Kidney glomerular epithelial cell (primary cell): Measurements from ENCODE around the gene TNS1.

Experiments
- DNase-seq: peaks from one replicate; lab custom pipeline; 2025; lab: John Stamatoyannopoulos, UW

Gene TNS1

DNA sequence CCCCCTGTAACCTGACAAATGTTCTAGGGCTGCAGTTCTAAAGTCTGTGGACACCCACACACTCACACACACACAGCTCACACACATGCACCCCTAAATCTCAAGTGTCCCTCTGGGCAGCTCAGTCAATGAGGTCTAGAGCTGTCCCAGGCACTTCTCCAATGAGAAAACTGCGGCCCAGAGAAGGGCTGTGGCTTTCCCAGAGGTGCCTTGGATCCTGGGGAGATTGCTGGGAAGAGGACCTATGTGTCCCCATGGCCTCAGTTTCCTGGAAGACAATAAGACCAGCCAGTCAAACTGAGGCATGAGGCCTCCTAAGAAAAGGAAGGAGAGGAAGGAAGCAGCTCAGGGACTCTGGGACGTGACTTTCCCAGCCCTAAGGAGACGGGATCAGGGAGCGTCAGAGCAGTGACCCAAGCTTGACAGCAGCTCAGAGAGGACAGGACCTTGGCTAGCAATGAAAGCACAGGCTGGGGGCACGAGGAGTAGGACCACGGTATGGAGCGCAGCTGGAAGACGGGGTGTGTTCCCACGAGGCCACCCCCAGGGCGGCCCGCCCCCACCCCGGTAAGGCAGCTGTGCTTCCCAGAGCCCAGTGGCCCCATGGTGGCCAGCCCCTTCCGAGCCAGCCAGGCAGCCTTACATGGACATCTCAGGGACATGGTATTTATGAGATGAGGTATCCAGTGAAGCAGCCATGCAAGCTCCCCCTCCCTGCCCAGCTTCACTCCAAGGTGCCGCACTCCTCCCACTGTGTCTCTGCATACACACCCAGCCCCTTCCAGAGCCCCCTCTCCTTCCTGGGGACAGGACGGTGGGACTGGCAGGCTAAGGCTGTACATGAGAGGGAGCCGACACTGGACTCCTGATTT is 46.0 kb downstream of the TNS1 start:
- DNase-seq, result no peak

DNA sequence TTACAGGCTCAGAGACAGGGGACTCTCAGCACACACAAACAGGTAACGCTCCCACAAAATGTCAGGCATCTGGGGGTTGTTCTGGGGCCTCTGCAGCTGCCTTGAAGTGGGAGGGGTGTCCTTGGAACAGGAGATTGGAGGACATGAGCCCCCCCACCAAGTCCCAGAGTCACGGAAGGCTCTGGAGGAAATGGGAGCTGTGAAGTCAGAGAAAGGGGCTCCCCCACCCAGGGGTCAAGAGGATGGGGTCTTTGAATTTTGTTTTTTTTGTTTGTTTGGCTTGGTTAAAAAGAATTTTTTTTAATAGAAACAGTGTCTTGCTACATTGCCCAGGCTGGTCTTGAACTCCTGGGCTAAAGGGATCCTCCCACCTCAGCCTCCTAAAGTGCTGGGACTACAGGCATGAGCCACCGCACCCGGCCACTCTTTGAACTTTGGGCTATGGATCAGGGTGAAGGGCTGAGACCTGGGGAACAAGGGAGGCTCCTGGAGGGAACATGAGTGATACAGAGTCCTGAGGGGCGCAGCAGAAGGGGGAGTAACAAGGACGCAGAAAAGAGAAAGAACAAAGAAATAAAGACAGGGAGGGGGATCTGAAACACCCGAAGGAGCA is 46.8 kb downstream of the TNS1 start:
- DNase-seq, result no peak

DNA sequence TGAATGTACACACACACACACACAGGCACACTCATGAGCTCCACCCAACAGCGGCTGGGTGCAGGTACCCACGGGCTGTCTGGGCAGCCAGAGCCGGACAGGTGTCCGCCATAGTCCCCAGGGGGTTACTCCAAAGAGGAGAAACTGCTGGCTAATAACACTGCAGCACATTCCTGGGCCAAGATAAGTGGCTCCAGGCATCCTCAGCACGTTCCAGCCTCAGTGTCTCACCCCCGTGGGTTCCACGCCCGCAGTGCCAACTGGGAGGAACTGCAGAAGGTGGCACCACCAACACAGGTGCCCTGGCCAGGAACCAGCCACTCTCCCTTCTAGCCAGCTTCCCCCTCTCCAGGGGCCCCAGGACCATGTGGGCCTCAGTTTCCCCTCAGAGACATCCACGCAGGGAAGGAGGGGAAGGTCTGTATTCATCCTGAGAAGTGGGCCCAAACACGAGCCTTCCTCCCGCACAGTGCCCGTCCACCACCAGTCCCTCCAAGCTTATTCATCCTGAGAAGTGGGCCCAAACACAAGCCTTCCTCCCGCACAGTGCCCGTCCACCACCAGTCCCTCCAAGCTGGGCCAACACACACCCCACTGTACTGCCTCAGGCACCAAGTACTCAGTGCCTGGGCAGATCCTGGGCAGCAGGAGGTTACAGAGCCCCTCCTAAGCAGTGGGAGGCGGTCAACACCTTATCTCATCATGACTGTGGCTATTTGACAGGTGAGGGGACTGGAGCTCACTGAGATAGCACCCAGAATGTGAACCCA is 47.6 kb downstream of the TNS1 start:
- no peak for DNase-seq

DNA sequence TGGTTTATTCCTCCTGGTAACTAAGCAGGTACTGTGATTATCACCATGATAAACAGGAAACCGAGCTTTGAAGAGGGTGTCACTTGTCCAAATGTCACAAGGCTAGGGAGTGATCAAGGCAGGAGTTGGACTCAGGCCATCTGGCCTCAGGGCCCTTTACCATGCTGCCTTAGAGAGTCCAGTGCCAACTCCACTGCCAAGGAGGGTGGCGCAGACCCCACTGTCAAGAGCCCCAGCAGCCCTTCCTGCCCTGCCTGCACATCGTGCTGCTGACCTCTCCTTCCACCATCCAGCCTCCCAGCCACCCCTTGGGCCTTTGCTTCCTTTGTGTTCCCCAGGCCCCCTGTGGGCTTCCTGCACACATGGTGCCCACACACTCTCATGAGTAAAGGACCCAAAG is 48.3 kb downstream of the TNS1 start:
- no peak for DNase-seq

DNA sequence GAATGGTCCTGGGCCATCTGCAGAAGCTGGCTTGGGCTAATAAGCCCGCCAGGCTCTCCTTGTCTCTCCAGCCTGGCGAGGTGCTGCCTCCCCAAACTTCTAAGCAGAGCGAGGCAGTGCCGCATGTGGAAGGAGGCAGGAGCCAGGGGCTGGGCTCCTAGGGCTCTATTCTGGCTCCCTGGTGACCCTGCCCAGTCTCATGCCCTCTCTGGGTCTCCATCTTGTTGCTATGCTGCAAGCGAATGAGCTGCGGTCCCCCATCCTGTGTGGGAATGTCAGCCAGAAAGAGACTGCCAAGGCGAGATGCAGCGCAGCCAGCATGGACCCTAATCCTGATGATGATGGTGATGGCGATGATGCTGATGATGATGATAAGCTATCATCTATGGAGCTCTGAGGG is 48.7 kb downstream of the TNS1 start:
- DNase-seq, result no peak

DNA sequence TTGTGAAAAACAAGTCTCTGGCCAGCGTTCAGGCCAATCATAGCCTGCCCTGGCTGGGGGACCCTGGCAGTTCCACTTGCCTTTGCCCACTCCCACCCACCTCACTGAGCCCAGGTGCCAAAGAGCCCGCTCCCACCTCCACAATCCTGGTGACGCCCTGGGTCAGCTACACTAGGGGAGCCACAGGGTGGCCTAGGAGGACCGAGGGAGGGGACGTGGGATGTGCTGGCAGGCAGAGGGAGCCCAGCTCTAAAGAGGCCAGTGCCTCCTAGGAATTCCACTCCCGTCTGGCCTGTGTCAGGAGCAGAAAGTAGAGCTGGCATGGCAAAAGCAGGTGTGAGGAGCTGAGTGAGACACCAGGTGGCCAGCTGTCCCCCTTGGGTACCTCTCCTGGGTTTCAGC is 49.3 kb downstream of the TNS1 start:
- peak; percentile 53 for DNase-seq

DNA sequence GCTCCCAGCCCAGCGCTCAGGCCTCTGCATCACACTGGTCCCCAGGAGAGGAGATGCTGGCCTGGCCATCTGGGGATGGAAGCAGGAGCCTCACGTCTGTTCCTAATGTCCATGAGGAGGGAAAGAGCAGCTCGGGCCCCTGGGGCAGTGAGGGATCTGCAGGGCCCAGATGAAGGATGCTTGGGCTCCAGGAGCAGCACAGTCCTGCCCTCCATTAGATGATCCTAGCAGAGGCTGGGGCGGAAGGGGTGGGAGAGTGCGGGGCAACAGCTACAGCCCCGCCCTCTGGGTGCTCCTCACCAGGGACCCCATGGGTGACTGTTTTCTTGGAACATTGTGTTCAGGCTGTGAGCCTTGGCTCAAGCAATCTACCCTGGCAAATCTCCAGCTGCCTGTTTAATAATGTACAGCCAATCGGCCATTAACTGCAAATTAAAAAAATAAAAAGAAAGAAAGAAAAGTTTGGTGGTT is 49.7 kb downstream of the TNS1 start:
- DNase-seq, result peak; percentile 30

DNA sequence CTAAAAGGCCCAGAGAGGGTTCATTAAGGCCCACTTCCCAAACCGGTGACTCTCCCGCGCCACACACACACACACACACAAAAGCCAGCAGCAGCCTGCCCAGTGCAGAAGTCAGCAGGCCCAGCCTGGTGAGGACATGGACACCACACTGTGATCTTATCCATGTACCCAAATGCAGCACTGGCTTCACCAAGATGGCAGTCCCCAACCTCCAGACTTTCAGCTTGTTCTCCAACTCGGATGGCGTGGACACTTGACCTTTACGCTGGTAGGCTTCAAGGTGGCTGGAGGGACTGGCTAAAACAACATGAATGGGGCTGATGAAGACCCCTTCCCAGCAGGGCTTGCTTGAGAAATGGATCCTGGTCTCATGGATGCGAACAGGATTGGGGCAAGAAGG is 50.4 kb downstream of the TNS1 start:
- DNase-seq, result no peak

DNA sequence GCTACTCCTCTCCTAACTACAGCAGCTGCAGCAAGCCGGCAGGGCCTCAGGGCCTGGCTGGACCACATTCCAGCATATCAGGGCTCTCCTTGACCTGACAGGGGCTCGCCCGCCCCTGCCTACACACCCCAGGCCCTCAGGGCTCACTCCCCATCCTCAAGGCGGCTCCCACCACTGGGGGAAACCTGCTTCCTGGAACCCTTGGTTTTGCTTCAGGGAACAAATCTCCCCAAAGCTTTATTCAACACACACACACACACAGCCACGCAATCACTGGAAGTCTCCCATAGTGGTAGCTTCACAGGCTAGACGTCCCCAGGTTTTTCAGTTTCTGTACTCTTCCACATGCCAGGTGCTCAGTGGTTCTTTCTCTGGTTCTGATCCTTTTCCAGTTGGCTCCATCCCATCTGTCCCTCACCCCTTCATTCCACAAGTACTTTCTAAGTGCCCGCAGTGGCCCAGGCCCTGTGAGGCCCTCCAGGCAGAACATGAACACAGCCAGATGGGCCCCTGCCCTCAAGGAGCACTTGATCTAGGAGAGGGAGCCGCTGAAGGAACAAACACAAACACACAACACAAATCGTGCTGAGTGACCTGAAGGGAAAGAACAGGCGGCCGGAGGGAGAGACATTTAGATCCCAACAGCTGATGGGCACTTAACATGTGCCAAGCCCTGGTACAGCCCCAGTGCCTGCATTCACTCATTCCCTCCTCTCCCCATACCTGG is 51.1 kb downstream of the TNS1 start:
- DNase-seq, result no peak

DNA sequence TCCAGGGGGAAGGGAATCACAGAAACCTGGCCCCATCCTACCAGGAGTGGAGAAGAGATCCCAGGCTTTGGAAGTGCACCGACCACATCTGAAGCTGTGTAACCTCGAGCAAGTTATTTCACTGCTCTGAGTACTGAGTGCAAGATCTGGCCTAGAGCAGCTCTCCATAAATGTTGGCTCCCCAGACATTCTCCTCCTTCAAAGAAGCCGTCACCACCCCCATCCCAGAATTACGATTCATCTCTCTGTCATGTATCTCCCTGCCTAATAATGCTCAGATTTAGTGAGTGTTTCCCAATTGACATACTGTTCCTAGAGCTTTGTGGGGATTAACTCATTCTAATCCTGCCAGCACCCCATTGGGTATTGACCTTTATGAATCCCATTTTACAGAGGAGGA is 51.7 kb downstream of the TNS1 start:
- no peak for DNase-seq

DNA sequence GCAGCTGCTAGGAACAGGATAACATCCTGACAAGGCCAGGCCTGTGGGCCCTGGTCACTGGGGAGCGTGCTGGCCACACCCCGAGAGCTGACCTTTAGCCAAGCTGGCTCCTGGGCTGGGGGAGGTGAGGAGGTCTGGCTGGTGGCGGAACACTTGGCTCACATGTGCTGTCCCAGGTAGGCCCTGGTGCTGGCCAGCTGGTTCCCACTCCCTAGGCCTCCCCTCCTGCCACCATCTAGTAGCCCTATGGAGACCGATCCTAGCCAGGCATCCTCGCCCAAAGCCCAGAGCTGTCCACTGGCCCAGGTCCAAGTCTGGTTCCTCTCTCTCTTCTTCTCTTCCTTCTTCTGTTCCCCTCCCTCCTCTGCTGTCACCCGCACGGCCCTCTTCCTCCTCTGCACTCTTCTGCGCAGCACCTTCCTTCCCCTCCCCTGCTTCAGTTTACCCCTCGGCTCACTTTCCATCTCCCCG is 52.4 kb downstream of the TNS1 start:
- no peak for DNase-seq

DNA sequence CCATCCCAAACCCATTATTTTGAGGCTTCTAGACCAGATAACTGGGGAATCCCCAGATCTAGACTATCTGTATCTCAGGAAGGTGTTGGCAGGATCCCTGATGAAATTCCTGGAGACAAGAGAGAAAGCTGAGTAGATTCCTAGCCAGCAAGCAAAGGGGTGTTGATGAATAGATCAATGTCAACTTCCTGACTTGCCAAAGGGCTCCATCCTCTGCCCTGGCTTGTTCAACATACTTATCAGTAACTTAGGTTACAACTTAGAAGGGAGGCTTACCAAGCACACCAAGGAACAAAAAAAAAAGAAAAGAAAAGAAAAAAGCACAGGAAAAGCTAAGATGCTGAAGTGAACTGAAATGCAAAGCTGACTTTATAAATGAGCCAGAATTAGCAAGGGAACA is 53.3 kb downstream of the TNS1 start:
- DNase-seq, result no peak

DNA sequence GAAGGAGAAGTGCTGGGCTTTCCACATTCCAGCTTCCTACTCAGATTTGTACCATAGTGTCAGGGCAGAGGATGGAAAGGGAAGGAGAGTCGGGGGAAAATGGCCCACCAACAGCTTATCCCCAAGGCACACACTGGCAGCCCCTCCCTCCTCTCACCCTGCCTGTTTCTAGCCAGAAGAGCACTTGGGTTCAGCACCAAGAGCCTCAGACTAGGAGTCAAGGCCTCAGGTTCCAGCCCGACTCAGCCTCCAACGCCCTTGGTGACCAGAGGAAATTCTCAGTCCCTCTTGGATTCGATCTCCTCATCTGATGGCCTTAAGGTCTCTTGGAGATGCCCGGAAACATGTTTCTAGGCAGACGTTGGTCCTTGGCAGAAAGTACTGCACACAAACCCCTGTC is 53.9 kb downstream of the TNS1 start:
- no peak for DNase-seq

DNA sequence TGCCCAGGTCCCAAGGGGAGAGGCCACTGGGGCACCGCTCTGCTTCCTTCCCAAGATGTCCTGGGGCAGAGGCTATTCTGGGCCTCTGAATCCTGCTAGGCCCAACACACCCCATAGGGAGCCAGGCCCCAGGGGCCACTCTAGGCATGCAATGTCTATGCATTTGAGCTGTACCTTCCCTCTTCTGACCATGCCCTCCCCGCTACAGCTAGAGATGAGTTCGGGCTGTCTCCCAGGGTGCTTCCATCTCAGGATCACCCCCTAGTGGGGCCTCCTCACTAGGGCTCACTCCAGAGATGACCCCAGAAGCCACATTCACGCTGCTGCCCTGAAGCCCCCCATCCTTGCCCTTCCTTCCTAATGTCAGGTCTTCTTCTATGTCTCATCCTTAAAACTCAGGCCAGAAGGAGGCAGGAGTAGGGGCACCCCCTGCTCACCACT is 54.4 kb downstream of the TNS1 start:
- DNase-seq, result no peak

DNA sequence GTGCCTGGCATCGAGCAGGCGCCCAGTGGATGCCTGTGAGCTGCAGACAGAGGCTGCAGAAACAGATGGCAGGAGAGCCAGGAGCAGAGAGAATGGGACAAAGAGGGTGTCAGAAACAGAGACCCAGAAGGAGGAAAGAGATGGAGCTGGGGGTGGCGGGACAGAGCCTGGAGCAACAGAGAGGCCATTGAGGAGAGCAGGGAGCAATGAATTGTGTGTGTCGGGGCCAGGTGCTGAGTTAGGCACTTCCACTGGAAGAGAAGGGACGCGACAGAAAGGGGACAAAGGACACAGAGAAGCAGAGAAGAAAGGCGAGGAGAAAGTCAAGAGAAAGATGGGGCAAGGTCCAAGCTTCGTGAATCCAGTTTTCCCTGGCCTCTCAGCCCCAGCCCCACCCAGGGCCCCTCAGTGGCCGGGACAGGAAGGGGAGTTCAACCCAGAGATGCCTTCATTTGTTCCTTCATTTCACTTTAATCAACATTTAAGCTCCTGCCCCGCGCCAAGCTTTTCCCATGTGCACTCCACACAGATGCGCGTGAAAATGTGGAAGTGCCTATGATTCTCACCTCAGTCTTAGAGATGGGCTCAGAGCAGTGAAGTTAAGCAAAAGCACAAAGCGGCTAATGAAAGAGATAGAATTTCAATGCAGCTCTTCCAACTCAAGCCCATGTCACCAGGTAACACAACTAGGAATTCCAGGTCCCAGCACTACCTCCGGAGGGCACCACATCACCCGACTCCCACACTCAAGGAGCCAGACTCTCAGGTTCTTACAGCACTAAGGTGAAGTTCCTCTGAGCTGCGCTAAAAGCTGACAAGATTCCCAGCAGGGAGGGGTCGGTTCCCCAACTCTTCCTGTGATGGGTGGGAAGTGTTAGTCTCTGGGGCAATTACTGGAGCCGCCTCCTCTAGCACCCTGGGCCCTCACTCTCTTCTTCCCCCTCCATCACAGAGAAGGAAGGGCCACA is 55.1 kb downstream of the TNS1 start:
- DNase-seq, result no peak

DNA sequence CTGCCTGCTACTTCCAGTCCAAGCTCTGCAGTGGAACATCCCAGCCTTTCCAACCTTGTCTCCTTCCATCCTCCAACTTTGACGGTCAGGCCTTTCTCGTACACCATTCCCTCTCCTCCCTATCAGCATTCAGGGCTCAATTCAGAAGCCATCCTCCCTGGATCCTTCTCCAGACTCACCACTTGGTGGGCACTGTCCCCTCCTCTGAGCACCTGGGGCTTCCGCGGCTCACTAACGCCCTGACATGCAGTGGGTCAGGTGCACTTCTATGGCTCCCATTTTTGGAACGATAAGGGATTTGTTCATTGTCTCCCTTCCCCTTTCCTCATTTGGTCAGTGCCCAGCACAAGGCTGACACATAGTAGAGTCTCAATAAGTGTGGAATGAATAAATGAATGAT is 56.7 kb downstream of the TNS1 start:
- DNase-seq, result no peak

DNA sequence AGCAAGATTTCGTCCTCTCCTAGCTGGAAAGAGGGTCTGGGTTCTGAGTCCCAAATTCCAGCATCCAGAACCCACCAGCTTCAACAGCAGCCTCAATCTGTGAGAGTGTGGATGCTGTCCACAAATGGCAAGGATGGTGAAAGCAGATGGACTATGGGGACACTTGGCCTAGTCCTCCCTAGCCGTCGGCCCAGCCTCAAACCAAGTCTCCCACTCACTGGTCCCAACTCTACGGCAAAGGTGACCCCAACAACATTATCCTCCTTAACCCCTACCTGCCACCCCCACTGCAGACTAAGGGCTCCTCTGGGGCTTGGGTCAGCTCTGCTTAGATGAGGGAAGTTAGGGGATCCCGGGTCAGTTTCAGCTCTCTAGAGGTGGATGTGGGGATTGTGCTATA is 57.3 kb downstream of the TNS1 start:
- no peak for DNase-seq

DNA sequence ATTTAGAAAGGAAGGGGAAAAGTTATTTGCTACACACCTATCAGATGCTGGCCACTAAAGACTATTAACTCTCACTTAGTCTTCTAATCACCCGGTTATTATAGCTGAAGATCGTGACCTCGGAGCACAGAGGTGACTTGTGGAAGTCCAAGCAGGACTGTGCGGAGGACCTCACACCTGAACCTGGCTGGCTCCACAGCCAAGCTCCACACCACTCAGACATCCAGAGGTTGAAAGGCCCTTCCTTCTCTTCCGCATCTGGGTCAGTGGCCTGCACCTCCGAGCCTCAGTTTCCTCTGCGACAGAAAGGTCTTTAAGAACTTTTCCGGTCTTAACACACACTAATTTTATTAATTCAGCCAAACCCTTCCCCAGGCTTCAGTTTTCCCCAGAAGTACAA is 57.9 kb downstream of the TNS1 start:
- DNase-seq, result no peak

DNA sequence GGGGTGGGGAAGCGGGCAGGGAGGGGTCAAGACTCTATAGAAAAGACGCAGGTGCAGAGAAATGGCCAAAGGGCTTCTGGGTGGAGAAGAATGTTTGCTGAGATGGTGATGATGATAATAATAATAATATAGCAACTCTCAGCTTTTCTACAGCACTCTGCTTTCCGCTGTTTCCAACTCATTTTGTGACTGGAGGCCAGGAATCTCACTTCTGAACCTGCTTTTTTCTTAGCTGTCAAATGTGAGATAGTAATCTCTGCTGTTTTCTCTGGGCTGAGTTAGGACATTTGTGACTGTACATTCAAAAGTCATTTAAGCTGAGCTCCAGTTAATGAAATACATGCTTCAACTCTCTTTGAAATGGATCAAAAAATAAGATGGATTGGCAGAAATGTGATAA is 58.4 kb downstream of the TNS1 start:
- no peak for DNase-seq

DNA sequence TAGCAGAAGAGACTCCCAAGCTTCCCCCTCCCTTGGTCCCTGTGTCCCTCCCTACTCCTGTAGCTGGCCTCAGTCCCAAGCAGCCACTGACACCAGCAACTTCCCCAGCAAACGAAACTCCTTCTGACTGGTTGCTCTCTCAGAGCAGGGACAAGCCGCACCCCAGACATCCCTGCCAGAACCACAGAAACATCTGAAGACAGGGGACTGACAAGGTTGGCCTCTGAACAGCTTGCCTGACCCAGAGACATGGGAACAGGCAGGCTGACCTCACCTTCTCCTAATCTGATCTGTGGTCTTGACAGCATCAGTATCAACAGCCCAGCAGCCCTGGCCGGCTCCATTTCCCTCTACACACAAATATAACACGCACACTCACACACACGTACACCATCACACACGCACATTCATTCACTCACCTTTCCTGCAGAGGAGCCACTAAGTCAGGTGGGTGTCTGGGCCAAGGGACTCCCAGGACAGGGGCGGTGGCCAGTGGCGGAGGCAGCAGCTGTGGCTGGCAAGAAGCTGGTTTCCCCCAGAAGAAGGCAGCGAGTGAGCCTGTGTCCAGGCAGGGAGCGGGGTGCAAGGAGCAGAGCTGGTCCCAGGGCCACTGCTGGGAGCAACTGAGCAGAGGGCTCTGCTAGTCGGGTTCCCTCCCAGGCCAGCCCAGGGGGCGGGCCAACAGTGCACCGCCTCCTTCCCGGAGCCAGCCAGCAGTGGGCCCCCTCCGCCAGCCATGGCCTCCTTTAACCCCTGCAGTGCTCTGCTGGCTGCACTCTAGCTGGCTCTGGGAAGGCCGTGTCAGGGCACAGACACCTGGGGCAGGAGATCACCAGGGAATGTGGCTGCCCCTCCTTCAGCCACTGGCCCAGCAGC is 59.1 kb downstream of the TNS1 start:
- peak; percentile 77 for DNase-seq
